ENCODE results near the gene NKD1.

Gene NKD1

GRCh38 chr16:50697881-50698767, 149.9 kb downstream of the NKD1 start:
- Histone ChIP-seq H3K36me3 (ENCODE audit: insufficient read depth, low read depth, low read length) (no peaks in the 10 kb centered on the region), H3K9me3 (ENCODE audit: insufficient read depth, low read depth, low read length) (no peaks in the 10 kb centered on the region), H3K4me3 (ENCODE audit: low read length) (no peak overlapping the region), H3K4me1 (ENCODE audit: insufficient read depth, low read length) (no peaks in the 10 kb centered on the region), H3K27me3 (ENCODE audit: insufficient read depth, low read length) (peaks cover 22% of the 10 kb centered on the region), H3K27ac (ENCODE audit: low read length) (no peak overlapping the region), H3K9ac (ENCODE audit: low read depth, low read length) (no peak overlapping the region)

Data from iPS-20b (cell line).